ENCODE measurements around the gene ATP5MC2.

Gene ATP5MC2

DNA sequence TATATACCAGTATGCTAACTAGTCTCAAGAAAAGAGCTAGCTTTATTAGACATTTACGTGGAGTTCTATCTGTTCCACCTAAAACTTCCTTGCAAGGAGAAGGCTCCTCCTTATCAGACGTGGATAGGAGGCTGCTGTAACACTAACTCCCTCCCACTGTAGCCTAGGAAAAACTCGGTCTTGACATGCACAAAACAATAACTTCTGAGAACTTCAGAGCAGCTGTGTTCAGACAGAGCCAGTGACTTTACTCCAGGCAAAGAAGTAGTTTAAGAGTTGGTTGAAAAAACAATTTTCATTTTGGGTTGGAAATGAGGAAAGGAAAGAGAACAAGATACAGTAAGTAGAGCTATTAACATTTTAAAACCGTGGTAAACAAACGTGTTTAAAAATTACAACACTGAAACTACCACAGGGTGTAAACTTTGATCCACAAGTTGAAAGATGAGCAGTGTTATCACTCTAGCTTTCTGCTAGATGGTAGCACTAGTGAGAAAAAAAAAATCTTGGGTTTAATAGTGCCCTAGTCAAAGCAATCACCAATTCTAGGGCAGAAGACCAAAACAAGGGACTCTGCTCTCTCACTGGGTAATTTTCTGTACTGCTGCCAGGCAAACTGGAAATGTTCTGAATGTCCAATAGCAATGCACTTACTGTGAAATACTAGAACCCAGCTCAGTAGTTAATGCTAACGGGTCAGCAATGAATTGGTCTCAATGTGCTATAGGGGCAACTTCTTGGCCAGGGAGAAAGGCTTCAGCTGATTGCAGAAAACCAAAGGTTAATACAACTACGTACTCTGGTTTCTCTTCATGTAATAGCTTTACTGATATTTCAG lies 52.1 kb downstream of the ATP5MC2 start:
- no peak for TF ChIP-seq ZFX (IDR thresholded peaks at IDR 0.05)
- TF ChIP-seq, protein P1, sequence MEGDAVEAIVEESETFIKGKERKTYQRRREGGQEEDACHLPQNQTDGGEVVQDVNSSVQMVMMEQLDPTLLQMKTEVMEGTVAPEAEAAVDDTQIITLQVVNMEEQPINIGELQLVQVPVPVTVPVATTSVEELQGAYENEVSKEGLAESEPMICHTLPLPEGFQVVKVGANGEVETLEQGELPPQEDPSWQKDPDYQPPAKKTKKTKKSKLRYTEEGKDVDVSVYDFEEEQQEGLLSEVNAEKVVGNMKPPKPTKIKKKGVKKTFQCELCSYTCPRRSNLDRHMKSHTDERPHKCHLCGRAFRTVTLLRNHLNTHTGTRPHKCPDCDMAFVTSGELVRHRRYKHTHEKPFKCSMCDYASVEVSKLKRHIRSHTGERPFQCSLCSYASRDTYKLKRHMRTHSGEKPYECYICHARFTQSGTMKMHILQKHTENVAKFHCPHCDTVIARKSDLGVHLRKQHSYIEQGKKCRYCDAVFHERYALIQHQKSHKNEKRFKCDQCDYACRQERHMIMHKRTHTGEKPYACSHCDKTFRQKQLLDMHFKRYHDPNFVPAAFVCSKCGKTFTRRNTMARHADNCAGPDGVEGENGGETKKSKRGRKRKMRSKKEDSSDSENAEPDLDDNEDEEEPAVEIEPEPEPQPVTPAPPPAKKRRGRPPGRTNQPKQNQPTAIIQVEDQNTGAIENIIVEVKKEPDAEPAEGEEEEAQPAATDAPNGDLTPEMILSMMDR (conservative IDR thresholded peaks at IDR 0.05): no peak
- H3K27ac ChIP-seq: no peak overlapping the region

DNA sequence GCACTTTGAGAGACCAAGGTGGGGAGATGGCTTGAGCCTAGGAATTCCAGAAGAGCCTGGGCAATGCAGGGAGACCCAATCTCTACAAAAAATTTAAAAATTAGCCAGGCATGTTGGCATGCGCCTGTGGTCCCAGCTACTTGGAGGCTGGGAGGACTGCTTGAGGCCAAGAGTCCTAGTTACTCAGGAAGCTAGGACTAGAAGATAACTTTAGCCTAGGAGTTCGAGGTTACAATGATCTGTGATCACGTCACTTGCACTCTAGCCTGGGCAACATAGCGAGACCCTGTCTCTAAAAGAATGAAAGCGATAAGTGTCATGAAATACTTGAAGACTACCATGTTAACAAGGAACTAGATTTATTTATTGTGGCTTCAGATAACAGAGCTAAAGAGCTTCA lies 53.2 kb downstream of the ATP5MC2 start:
- TF ChIP-seq, protein P1 (conservative IDR thresholded peaks at IDR 0.05): no peak
- TF ChIP-seq ZFX (IDR thresholded peaks at IDR 0.05): no peak
- no peak overlapping the region for H3K27ac ChIP-seq

DNA sequence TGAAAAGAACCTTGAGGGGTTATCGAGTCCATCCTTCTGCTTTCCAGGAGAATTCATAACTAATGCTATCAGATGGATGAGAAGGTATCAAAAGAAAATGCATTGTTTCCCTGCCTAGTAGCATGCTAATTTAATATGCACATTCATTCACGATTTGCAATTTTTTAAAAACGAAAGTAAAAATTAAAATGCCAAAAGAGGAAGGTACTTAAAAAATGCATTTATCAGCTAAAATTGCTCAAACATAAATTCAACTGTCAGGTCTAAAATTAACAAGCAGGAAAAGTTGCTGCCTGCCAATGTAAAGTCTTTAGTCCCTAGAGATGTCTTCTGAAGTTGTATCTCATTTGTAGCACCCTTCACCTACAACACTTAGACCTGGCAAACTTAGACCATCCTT lies 57.6 kb downstream of the ATP5MC2 start:
- no peak for TF ChIP-seq ZFX (IDR thresholded peaks at IDR 0.05)
- TF ChIP-seq, protein P1 (conservative IDR thresholded peaks at IDR 0.05): no peak
- no peak overlapping the region for H3K27ac ChIP-seq

DNA sequence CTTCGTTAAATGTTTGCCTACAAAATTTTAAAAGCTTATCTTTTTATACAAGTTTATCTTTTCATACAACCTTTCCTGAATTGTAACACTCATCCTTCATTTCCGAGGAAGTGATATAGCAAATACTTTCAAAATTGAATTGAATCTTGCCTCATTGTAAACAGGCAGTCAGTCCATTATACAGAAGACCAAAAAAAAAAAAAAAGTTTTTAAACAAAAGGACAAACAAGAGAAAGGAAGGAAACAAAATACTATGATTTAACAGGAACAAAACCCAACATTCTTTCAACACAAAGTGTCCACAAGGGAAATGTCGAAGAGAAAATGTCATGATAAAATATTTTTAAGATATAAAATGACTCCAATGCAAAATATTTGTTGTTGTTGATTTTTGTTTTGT lies 58.2 kb downstream of the ATP5MC2 start:
- TF ChIP-seq ZFX (IDR thresholded peaks at IDR 0.05): no peak
- TF ChIP-seq, protein P1 (conservative IDR thresholded peaks at IDR 0.05): no peak
- H3K27ac ChIP-seq: no peak overlapping the region

DNA sequence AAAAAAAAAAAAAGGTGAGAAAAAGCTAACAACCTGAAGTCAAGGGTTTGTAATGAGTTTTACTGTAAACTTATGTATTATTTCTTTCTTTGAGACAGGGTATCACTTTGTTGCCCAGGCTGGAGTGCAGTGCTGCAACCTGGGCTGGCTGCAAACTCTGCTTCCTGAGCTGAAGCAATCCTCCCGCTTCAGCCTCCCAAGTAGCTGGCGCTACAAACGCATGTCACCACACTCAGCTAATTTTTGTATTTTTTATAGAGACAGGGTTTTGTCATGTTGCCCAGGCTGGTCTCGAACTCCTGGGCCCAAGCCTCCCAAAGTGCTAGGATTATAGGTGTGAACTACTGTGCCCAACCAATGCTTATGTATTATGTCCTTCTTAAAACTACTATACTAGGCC lies 58.9 kb downstream of the ATP5MC2 start:
- H3K27ac ChIP-seq: no peak overlapping the region
- TF ChIP-seq, protein P1 (conservative IDR thresholded peaks at IDR 0.05): no peak
- no peak for TF ChIP-seq ZFX (IDR thresholded peaks at IDR 0.05)

Data from C4-2B (cell line).